LNCaP clone FGC (cell line): ENCODE results near the gene ATCAY.
"Not testable (repeated sequence)": the region's sequence is repeated elsewhere in the genome, so short reads cannot be mapped to it uniquely, and the experiment has no call there.

Experiments used
- DNase-seq: peaks from one replicate; pipeline ENCODE4 v3.0.0-alpha.2; 2011; ENCODE audit warnings: low read depth
- H3K4me3 ChIP-seq: 2 replicates; pipeline ENCODE4 v1.5.1; 2011; ENCODE audit warnings: mild to moderate bottlenecking, low read depth, low read length, control low read depth
- TF ChIP-seq, protein P1 (sequence below): IDR thresholded peaks from 2 replicates; pipeline ENCODE4 v1.5.1; 2012; ENCODE audit warnings: mild to moderate bottlenecking; ENCODE audit not compliant: control insufficient read depth, insufficient read depth; ENCODE audit errors: extremely low read depth

Gene ATCAY

GRCh38 chr19:3881272-3882040 is 971 bp downstream of the ATCAY start:
- no peak overlapping the region for H3K4me3 ChIP-seq
- no peak for DNase-seq
- TF ChIP-seq, protein P1, sequence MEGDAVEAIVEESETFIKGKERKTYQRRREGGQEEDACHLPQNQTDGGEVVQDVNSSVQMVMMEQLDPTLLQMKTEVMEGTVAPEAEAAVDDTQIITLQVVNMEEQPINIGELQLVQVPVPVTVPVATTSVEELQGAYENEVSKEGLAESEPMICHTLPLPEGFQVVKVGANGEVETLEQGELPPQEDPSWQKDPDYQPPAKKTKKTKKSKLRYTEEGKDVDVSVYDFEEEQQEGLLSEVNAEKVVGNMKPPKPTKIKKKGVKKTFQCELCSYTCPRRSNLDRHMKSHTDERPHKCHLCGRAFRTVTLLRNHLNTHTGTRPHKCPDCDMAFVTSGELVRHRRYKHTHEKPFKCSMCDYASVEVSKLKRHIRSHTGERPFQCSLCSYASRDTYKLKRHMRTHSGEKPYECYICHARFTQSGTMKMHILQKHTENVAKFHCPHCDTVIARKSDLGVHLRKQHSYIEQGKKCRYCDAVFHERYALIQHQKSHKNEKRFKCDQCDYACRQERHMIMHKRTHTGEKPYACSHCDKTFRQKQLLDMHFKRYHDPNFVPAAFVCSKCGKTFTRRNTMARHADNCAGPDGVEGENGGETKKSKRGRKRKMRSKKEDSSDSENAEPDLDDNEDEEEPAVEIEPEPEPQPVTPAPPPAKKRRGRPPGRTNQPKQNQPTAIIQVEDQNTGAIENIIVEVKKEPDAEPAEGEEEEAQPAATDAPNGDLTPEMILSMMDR: no peak

- no peak for DNase-seq
- H3K4me3 ChIP-seq: no peak overlapping the region
- TF ChIP-seq, protein P1: no peak
Measured at GRCh38 chr19:3882041-3882384, 1.5 kb downstream of the ATCAY start.

- TF ChIP-seq, protein P1: no peak
- H3K4me3 ChIP-seq: no peak overlapping the region
- no peak for DNase-seq
Measured at GRCh38 chr19:3890591-3890990, 10.1 kb downstream of the ATCAY start.

DNA sequence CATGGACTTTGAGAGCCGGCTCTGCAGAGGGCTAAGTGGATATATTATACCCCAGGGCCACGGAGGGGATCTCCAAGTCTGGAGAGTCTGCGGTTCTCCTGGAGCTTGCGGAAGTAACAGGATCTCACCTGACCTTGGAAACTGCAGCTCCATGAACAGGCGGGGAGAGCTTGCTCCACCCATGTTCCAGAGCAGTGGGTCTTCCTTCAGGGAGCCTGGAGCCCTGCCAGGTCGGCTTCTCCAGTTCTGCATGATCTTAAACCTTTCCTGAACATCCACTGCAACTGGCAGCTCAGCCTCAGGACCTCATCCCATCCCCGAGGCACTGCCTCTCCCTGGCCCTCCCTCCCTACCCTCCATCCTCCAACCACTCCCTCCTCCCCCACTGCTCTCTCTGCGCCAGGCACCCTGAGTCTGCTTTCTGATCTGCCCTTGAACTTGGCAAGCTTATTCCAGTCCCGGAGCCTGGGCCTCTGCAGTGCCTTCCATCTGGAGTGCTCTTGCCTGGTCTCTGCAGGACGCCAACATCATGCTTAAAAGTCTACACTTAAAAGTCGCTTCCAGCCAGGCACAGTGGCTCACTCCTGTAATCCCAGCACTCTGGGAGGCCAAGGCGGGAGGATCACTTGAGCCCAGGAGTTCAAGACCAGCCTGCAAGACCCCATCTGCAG is 13.2 kb downstream of the ATCAY start:
- H3K4me3 ChIP-seq: no peak overlapping the region
- TF ChIP-seq, protein P1: no peak
- no peak for DNase-seq

- not testable (repeated sequence) for H3K4me3 ChIP-seq, DNase-seq
Measured at GRCh38 chr19:3894959-3895358, 14.5 kb downstream of the ATCAY start.

DNA sequence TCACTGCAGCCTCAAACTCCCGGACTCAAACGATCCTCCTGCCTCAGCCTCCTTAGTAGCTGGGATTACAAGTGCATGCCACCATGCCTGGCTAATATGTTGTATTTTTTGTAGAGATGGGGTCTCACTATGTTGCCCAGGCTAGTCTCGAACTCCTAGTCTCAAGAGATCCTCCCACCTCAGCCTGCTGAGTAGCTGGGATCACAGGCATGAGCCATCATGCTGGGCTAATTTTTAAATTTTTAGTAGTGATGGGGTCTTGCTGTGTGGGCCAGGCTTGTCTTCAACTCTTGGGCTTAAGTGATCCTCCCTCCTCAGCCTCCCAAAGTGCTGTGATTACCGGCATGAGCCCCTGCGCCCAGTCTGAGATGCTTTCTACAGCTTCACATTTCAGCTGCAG is 15.3 kb downstream of the ATCAY start:
- no peak for DNase-seq
- TF ChIP-seq, protein P1: no peak

GRCh38 chr19:3897936-3898335 is 17.5 kb downstream of the ATCAY start:
- H3K4me3 ChIP-seq: no peak overlapping the region
- DNase-seq: no peak
- TF ChIP-seq, protein P1: no peak

More for the DNA sequence above, 15.3 kb downstream of the ATCAY start:
- no peak overlapping the region for H3K4me3 ChIP-seq
